Measurements from ENCODE around the gene RASIP1.

The RASIP1 gene

GRCh38 chr19:48756686-48757085, 16.3 kb upstream of the RASIP1 start:
- in situ Hi-C loops (cut with MboI; ENCODE audit: low sequenced_read_pairs), result no loop called here

GRCh38 chr19:48756212-48756611, 15.8 kb upstream of the RASIP1 start:
- in situ Hi-C loops (cut with MboI; ENCODE audit: low sequenced_read_pairs), result no loop called here

DNA sequence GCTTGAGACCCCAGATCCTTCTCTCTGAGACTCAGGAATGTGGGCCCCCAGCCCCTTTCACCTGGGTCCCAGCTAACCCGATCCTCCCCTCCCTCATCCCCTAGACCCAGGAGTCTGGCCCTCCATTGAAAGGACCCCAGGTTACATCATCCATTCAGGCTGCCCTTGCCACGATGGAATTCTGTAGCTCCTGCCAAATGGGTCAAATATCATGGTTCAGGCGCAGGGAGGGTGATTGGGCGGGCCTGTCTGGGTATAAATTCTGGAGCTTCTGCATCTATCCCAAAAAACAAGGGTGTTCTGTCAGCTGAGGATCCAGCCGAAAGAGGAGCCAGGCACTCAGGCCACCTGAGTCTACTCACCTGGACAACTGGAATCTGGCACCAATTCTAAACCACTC, 15.4 kb upstream of the RASIP1 start:
- in situ Hi-C loops (cut with MboI; ENCODE audit: low sequenced_read_pairs), result no loop called here

GRCh38 chr19:48755084-48755641, 14.8 kb upstream of the RASIP1 start, which contains the start of gene FGF21:
FGF21 (plus strand) TSS chr19:48755524; CDS start chr19:48756237, 713 bp downstream.
- in situ Hi-C loops (cut with MboI; ENCODE audit: low sequenced_read_pairs), result no loop called here

DNA sequence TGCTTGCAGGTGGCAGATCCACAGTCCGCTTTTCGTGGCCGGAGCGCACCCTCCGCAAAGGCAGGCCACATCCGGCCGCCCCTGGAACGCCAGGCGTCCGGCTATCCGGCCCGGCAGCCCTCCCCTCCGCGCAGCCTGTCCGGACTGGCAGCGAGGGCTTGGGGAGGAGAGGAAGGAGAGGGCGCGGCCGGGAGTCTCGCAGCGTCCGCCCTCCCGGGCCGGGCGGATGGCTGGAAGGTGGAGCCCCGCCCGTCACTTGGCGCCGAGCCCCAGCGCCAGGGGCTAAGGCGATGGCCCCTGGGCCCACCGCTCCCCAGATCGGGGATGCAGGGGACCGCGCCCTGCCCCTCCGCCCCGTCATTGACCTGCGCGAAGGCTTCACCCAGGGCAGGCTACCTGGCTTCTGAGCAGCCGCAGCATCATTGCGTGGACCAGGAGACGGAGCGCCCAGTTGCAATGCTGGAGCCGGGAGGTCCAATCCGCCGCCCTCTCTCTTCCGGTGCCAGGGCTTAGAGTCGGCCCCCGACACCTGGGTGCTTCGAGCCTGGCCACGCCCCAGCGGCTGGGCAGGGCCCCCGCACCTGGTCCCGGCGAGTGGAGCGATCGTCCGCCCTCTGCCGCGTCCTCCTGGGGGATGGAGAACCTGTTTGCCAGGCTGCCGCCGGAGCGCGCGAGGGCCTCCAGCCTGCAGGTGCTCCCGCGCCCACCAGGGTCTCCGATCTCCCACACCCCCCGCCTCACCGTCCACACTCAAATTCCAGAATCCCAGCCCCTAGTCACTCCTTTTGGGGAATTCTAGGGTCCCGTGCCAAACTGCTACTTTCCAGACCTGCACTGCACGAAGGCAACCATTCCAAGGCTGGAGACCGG, 12.3 kb upstream of the RASIP1 start, which contains the start of gene FUT1:
Gene FUT1 (minus strand): TSS at position 146 of the 870 bp plus-strand sequence. CDS start 1,360 bp downstream, outside the sequence.
- in situ Hi-C loops (cut with MboI; ENCODE audit: low sequenced_read_pairs), result no loop called here

GRCh38 chr19:48751845-48752495, 11.6 kb upstream of the RASIP1 start:
- in situ Hi-C loops (cut with MboI; ENCODE audit: low sequenced_read_pairs), result no loop called here

DNA sequence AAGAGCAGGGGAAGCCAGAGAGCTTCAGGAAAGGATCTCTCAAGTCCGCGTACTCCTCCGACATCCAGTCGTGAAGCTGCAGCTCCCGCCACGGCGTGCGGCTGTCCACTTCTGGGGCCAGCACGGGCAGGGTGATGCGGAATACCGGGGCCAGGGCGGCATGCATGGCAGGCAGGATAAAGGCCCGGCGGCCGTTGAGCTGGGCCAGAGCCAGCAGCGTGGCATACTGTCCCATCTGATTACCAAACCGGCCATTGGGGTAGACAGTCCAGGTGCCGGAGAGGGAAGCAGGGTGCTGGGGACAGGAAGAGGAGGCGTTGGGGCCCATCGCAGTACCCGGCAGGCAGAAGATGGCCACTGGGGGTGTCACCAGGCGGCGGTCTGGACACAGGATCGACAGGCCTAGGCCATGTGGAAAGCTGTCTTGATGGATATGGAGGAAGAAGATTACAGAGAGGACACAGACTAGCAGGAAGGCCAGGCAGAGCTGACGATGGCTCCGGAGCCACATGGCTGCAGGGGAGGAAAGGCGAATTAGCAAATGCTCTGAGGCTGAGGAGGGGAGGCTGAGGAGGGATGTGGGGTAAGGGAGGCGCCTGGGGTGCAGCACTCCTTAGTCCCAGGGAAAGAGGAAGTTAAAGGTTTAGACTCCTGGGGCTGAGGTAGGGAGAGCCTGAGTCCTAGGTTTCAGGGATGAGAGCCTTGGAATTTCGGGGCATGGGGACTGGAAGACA, 10.5 kb upstream of the RASIP1 start:
- in situ Hi-C loops (cut with MboI; ENCODE audit: low sequenced_read_pairs), result no loop called here

GRCh38 chr19:48750351-48750750, 9.9 kb upstream of the RASIP1 start:
- in situ Hi-C loops (cut with MboI; ENCODE audit: low sequenced_read_pairs), result no loop called here

GRCh38 chr19:48749571-48750198, 9.3 kb upstream of the RASIP1 start:
- in situ Hi-C loops (cut with MboI; ENCODE audit: low sequenced_read_pairs), result no loop called here

DNA sequence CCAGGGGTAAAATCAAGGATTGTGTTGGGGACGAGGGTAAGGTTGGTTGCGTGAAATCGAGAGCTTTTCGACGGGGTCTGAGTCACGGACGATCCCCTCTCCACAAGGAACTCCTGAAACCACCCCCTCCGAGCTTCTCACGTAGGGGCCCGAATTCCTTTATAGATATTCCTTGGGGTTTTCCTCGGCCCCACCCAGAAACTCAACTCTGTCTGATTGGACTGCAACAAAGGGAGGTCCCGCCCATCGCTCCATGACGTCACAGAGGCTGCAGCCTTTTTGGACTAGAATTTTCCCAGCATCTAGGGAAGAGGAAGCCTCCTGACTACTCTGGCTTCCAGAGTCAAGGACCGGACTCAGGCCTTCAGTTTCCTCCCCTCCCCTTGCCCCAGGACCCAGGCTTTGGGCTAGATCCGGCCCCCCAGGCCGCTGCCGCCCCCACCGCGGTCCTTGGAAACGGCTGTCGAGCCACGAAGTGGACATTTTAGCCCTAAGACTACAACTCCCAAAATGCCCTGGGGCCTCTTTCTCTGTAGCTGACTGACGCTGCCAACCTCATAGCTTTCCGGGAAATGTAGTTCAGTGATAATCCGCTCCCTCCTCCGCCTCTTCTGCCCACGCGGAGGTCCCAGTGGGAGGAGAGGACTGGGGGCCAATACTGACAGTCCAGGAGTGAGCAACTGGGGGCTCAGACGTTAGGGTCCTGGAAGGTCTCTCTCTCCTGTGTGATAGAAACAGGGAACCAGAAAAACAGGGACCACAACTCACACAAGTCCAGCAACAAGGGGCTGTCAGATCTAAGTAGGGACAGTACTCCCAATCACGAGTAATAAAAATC, 6.5 kb upstream of the RASIP1 start, which contains the start of gene IZUMO1:
Gene IZUMO1 (minus strand): TSS at position 172 of the 838 bp plus-strand sequence. CDS start 1,050 bp downstream, outside the sequence.
- in situ Hi-C loops (cut with MboI; ENCODE audit: low sequenced_read_pairs), result no loop called here

DNA sequence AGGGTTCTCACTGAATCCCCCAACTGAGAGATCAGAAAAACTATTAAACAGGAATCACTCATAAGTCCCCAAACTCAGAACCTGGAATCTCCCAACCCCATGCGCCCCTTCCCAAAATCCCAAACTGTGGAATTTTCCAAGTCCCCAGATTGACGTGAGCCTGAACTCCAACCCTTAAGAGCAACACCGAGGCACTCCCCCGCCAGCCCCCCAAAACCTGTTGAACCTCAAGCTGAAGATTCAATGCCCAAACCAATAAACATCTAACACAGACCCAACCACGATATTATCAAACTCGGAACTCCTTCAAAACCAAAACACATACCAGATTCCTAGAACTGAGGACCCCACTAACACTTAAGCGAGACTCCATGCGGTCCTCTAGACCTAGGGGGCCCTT, 5.7 kb upstream of the RASIP1 start:
- in situ Hi-C loops (cut with MboI; ENCODE audit: low sequenced_read_pairs), result no loop called here

GRCh38 chr19:48745208-48745995, 5.0 kb upstream of the RASIP1 start:
- in situ Hi-C loops (cut with MboI; ENCODE audit: low sequenced_read_pairs), result no loop called here

DNA sequence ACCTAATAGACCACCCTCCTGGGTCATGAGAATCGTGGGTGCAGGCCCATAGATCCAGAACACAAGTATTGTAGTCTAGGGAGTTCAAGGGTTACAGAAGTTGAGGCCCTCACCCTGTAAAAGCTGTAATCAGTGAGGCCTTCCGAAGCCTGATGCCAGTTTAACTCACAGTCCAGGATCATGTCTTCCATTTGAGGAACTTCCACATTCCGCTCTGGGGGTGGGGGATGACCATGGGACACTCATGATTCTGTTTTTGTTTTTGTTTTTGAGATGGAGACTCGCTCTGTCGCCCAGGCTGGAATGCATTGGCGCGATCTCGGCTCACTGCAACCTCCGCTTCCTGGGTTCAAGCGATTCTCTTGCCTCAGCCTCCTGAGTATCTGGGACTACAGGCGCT, 1.7 kb upstream of the RASIP1 start:
- in situ Hi-C loops (cut with MboI; ENCODE audit: low sequenced_read_pairs), result no loop called here

- in situ Hi-C loops (cut with MboI; ENCODE audit: low sequenced_read_pairs), result no loop called here
Measured at GRCh38 chr19:48741129-48741999, 954 bp upstream of the RASIP1 start.

- in situ Hi-C loops (cut with MboI; ENCODE audit: low sequenced_read_pairs), result no loop called here
Measured at GRCh38 chr19:48739404-48740163, 826 bp downstream of the RASIP1 start.

DNA sequence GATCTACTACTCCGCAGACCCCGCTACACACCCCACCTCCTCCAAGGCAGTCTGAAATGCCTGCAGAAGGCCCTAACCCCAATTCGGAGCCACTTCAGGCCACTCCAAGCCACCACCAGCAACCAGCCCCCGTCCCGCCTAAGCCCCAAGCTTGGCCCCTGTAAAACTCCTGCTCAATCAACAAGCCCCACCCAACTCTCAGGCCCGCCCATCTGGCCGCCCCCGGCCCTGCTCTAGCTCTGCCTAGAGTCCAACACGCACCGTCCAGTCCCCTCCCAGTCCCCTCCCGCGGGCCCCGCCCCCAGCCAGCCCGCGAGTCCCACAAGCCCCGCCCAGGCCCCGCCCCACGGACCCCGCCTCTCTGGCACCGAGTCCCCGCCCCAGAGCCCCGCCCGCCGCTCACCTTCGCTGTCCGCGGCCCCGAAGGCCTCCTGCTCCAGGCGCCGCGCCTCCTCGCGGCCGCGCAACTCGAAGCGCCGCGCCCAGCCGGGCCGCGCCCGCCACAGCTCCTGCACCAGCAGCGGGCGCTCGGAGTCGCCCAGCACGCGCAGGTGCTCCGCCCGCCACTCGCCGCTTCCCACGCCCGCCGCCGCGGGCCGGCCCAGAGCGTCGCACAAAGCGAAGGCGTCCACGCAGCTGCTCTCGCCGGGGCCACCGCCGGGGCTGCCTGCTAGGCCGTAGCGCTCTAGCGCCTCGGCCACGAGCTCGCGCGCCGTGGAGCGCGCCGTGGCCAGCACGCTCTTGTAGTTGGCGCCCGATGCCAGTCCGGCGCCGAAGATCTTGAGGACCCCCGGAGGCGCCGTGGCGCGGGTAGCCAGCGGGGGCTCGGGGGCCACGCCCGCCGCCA, 1.6 kb downstream of the RASIP1 start:
- in situ Hi-C loops (cut with MboI; ENCODE audit: low sequenced_read_pairs), result no loop called here
